Skeletal muscle satellite cell (primary cell): ENCODE data around the gene CDK7. TPM values are rescaled to one million over a fixed set of nuclear protein-coding genes. Genes with fewer than 3 reads are reported as not detected.

ENCODE experiments used
- H3K27me3 ChIP-seq: 2 replicates; pipeline ENCODE4 v1.7.0; 2013; ENCODE audit warnings: low read length; ENCODE audit not compliant: control insufficient read depth, insufficient read depth
- H3K36me3 ChIP-seq: 2 replicates; pipeline ENCODE4 v1.7.0; 2013; ENCODE audit warnings: mild to moderate bottlenecking, control low read depth, low read length; ENCODE audit not compliant: insufficient read depth
- H3K4me1 ChIP-seq: 2 replicates; pipeline ENCODE4 v1.7.0; 2013; ENCODE audit warnings: low read length; ENCODE audit not compliant: control insufficient read depth, insufficient read depth
- H3K4me2 ChIP-seq: 2 replicates; pipeline ENCODE4 v1.7.0; 2013; ENCODE audit warnings: mild to moderate bottlenecking, low read length
- H3K4me3 ChIP-seq: 2 replicates; pipeline ENCODE4 v1.7.0; 2013; ENCODE audit warnings: low read length
- H3K9ac ChIP-seq: 2 replicates; pipeline ENCODE4 v1.7.0; 2013; ENCODE audit warnings: mild to moderate bottlenecking, low read depth, low read length, moderate library complexity
- H3K9me3 ChIP-seq: replicated peaks from 2 replicates; pipeline ENCODE4 v1.7.0; 2013; ENCODE audit warnings: mild to moderate bottlenecking, control low read depth, low read length
- total RNA-seq: library from RNA; depleted of rRNA; stranded (reverse); fragments of >200 nt; gene quantifications from 2 replicates; pipeline ENCODE4 v1.2.3, GENCODE V29; 2012; rRNA removed

The CDK7 gene
- 46.4 and 59.6 TPM in 2 replicates for total RNA-seq

DNA sequence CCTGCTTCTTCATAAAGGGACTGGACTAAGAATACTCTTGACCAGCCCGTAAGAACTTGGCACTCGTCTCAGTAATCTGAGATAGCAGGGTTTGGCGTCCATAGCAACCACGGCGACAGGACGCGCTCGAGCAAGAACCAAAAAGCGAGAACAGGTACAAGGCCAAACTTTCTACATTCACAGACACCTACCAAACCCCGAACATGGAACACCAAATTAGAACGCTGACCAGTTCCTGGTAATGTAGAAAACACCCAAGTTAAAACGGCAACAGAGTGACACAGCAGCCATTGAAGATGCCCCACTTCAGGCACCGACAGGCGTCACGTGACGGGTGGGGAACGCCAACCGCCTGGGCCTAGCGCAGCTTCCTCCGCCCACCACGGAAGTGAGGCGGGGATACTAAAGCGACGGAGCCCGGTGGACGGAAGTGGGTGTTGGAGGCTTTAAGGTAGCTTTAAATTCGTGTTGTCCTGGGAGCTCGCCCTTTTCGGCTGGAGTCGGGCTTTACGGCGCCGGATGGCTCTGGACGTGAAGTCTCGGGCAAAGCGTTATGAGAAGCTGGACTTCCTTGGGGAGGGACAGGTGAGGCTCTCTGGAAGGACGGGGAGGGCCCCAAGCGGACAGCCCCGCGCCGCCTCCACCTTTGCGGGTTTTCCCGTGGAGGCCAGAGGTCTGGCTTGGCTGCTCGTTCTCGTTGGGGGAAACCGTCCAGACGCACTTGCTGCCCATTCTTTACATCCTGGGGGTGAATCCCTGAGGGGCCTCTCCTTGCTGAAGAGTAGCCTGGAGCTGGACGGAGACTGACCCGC is at the start of gene CDK7:
Gene CDK7 (plus strand): TSS at position 430 of the 812 bp plus-strand sequence. CDS start 90 bp downstream, at position 520.
- no peaks in the 10 kb centered on the region for H3K9me3 ChIP-seq
- H3K9ac ChIP-seq: peak within 1 kb of the TSS; percentile 90
- H3K4me1 ChIP-seq: peaks cover 37% of the 10 kb centered on the region
- peak within 1 kb of the TSS; percentile 70 for H3K4me2 ChIP-seq
- H3K36me3 ChIP-seq: peaks cover 12% of the 10 kb centered on the region
- peak within 1 kb of the TSS; percentile 88 for H3K4me3 ChIP-seq
- H3K27me3 ChIP-seq: no peaks in the 10 kb centered on the region

DNA sequence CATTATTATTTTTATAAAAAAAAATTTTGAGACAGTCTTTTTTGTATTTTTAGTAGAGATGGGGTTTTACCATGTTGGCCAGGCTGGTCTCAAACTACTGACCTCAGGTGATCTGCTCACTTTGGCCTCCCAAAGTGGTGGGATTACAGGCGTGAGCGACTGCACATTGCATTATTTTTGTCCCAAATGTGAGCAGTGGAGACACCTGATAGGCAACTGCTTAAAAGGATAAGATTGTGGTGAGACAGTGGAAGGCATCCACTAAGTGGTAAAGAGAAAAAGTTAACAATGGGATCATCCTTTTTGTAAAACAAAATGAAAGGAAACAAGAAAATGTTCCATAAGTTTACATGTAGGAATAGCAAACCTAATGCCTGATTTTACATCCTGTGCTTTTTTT is 47.3 kb upstream of the CDK7 start:
- Histone ChIP-seq H3K9ac (no peak overlapping the region), H3K36me3 (no peaks in the 10 kb centered on the region)

GRCh38 chr5:69188811-69189161 is 45.9 kb upstream of the CDK7 start:
- Histone ChIP-seq H3K4me3 (peak overlapping the region; percentile 92), H3K9ac (peak overlapping the region; percentile 92), H3K4me2 (peak overlapping the region; percentile 93), H3K36me3 (no peaks in the 10 kb centered on the region), H3K27me3 (no peaks in the 10 kb centered on the region), H3K9me3 (no peaks in the 10 kb centered on the region), H3K4me1 (peaks cover 4% of the 10 kb centered on the region)

More for the DNA sequence above, 47.3 kb upstream of the CDK7 start:
- Histone ChIP-seq H3K4me2 (no peak overlapping the region), H3K4me3 (no peak overlapping the region), H3K9me3 (no peaks in the 10 kb centered on the region), H3K4me1 (peaks cover 4% of the 10 kb centered on the region), H3K27me3 (no peaks in the 10 kb centered on the region)

DNA sequence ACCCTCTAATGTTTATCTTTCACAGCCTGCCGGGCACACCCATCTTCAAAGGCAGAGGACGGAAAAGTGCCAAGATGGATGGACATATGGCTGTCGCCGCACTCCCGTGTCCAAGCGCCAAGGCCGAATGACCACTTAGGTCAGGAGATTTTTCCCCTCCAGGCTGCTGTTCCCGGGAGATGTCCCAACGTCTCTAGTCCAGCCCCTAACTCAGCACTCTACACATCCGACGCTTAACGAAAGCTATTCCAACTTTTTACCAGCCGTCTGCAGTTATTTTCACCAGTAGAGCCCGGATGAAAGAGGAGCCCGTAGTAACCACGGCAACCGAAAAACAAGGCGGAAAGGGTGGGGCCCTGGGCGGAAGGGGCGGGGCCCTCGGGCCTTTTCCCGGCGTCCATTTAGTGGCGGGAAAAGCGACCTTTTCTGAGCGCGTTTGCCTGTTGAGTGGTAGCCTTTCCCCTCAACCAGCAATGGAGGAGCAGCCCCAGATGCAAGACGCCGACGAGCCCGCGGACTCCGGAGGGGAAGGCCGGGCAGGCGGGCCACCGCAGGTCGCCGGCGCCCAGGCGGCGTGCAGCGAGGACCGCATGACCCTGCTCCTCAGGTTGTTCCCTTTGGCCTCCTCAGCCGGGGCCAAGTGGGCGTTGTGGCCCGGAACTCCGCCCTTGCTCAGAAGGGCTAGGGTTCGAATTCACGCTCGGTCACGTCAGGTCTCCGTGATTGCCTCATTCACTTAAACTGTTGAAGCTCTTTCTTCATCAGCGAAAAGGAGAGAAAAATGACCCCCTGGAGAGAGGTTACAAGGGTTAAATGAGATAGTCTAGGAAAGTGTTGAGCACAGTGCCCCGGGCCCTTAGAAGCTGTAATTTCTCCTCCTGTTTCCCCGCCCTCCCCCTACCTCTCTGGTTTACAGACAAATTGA is 45.3 kb upstream of the CDK7 start, which contains the start of gene CENPH:
Gene CENPH (plus strand): TSS at position 422 of the 925 bp plus-strand sequence. CDS start 52 bp downstream, at position 474.
- H3K36me3 ChIP-seq: no peaks in the 10 kb centered on the region
- peak within 1 kb of the TSS; percentile 92 for H3K9ac ChIP-seq
- H3K4me3 ChIP-seq: peak within 1 kb of the TSS; percentile 92
- peak within 1 kb of the TSS; percentile 93 for H3K4me2 ChIP-seq
- no peaks in the 10 kb centered on the region for H3K9me3 ChIP-seq
- H3K4me1 ChIP-seq: peaks cover 4% of the 10 kb centered on the region
- no peaks in the 10 kb centered on the region for H3K27me3 ChIP-seq

DNA sequence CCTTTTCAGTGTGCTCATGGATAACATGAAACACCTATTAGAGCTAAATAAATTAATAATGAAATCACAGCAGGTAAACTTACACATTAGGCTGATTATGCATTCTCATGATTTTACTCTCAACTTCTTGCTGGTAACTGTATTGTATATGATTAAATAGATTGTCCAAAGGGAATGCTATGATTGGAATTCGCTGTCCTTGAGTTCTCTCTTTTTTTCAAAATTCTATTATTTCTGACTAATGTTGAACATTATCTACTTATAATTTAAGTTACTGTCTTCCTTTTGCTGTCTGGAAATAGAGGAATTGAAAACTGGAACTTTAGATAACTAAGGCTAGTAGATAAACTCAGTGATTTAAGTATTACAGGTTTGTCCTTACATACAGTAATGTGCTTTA is 32.2 kb upstream of the CDK7 start:
- H3K4me2 ChIP-seq: no peak overlapping the region
- H3K36me3 ChIP-seq: no peaks in the 10 kb centered on the region
- no peak overlapping the region for H3K4me3 ChIP-seq
- no peaks in the 10 kb centered on the region for H3K4me1 ChIP-seq
- no peaks in the 10 kb centered on the region for H3K9me3 ChIP-seq
- H3K27me3 ChIP-seq: no peaks in the 10 kb centered on the region
- H3K9ac ChIP-seq: no peak overlapping the region

DNA sequence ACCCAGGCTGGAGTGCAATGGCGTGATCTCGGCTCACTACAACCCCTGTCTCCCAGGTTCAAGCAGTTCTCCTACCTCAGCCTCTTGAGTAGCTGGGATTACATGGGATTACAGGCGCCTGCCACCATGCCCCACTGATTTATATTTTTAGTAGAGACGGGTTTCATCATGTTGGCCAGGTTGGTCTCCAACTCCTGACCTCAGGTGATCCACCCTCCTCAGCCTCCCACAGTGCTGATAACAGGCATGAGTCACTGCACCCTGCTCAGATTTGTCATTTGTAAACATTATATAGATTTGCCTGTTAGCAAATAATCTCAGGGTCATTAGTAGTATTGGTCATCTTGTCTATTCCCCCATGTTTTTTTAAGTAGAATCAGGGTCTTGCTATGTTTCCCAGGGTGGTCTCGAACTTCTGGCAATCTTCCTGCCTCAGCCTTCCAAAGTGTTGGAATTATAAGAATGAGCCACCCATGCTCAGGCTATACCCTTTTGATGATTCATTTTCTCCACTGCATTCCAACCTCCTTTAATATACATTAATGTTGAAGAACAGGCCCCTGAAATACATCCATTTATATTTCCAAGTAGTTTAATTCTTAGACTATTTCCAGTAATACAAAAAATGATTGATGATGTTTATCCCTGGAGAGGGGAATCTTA is 28.0 kb upstream of the CDK7 start:
- Histone ChIP-seq H3K4me2 (no peak overlapping the region), H3K4me3 (no peak overlapping the region), H3K9ac (no peak overlapping the region), H3K36me3 (no peaks in the 10 kb centered on the region), H3K4me1 (no peaks in the 10 kb centered on the region), H3K9me3 (no peaks in the 10 kb centered on the region), H3K27me3 (no peaks in the 10 kb centered on the region)

- no peak overlapping the region for H3K4me3 ChIP-seq
- no peaks in the 10 kb centered on the region for H3K9me3 ChIP-seq
- no peak overlapping the region for H3K4me2 ChIP-seq
- H3K4me1 ChIP-seq: peaks cover 4% of the 10 kb centered on the region
- no peaks in the 10 kb centered on the region for H3K27me3 ChIP-seq
- H3K9ac ChIP-seq: no peak overlapping the region
- H3K36me3 ChIP-seq: no peaks in the 10 kb centered on the region
Measured at GRCh38 chr5:69209602-69210001, 25.1 kb upstream of the CDK7 start.

GRCh38 chr5:69211200-69211599 is 23.5 kb upstream of the CDK7 start:
- no peaks in the 10 kb centered on the region for H3K36me3 ChIP-seq
- H3K4me3 ChIP-seq: no peak overlapping the region

GRCh38 chr5:69212022-69212421 is 22.7 kb upstream of the CDK7 start:
- no peak overlapping the region for H3K4me3 ChIP-seq
- H3K9ac ChIP-seq: no peak overlapping the region
- H3K36me3 ChIP-seq: no peaks in the 10 kb centered on the region
- H3K4me2 ChIP-seq: no peak overlapping the region
- H3K9me3 ChIP-seq: no peaks in the 10 kb centered on the region
- H3K27me3 ChIP-seq: no peaks in the 10 kb centered on the region
- peaks cover 4% of the 10 kb centered on the region for H3K4me1 ChIP-seq

More at GRCh38 chr5:69211200-69211599, 23.5 kb upstream of the CDK7 start:
- H3K4me1 ChIP-seq: peaks cover 4% of the 10 kb centered on the region
- H3K4me2 ChIP-seq: no peak overlapping the region
- no peaks in the 10 kb centered on the region for H3K27me3 ChIP-seq
- no peaks in the 10 kb centered on the region for H3K9me3 ChIP-seq
- no peak overlapping the region for H3K9ac ChIP-seq

- no peak overlapping the region for H3K9ac ChIP-seq
Measured at GRCh38 chr5:69213513-69214215, 21.0 kb upstream of the CDK7 start.

More at GRCh38 chr5:69213513-69214215, 21.0 kb upstream of the CDK7 start:
- Histone ChIP-seq H3K4me1 (peaks cover 6% of the 10 kb centered on the region), H3K27me3 (no peaks in the 10 kb centered on the region), H3K4me3 (no peak overlapping the region), H3K36me3 (no peaks in the 10 kb centered on the region), H3K9me3 (no peaks in the 10 kb centered on the region), H3K4me2 (no peak overlapping the region)
